ENCODE measurements around the gene MED17. TPM values are rescaled to one million over a fixed set of nuclear protein-coding genes. Genes with fewer than 3 reads are reported as not detected.

Gene MED17, protein sequence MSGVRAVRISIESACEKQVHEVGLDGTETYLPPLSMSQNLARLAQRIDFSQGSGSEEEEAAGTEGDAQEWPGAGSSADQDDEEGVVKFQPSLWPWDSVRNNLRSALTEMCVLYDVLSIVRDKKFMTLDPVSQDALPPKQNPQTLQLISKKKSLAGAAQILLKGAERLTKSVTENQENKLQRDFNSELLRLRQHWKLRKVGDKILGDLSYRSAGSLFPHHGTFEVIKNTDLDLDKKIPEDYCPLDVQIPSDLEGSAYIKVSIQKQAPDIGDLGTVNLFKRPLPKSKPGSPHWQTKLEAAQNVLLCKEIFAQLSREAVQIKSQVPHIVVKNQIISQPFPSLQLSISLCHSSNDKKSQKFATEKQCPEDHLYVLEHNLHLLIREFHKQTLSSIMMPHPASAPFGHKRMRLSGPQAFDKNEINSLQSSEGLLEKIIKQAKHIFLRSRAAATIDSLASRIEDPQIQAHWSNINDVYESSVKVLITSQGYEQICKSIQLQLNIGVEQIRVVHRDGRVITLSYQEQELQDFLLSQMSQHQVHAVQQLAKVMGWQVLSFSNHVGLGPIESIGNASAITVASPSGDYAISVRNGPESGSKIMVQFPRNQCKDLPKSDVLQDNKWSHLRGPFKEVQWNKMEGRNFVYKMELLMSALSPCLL
- 10 to 100 TPM; 27.8 to 56.8 TPM for total RNA-seq
- polyA plus RNA-seq: 10 to 100 TPM in 1 of 2 donors, 1 to 10 TPM in 1; 9.2 to 13.0 TPM
- long read RNA-seq, donor 1, full-length matches to known transcripts: 12 of 12 reads
- long read RNA-seq, donor 1, partial matches to known transcripts: 0 of 12 reads
- long read RNA-seq, donor 1, other reads (novel, unspliced or antisense): 0 of 12 reads
- long read RNA-seq, donor 2, full-length matches to known transcripts: 4 of 4 reads
- long read RNA-seq, donor 2, partial matches to known transcripts: 0 of 4 reads
- long read RNA-seq, donor 2, other reads (novel, unspliced or antisense): 0 of 4 reads
- long read RNA-seq, donor 3, full-length matches to known transcripts: 6 of 6 reads
- long read RNA-seq, donor 3, partial matches to known transcripts: 0 of 6 reads
- long read RNA-seq, donor 3, other reads (novel, unspliced or antisense): 0 of 6 reads
- long read RNA-seq, donor 4, partial matches to known transcripts: 0 of 1 reads
- long read RNA-seq, donor 4, other reads (novel, unspliced or antisense): 0 of 1 reads
- long read RNA-seq, donor 5, full-length matches to known transcripts: 15 of 15 reads
- long read RNA-seq, donor 5, partial matches to known transcripts: 0 of 15 reads
- long read RNA-seq, donor 5, other reads (novel, unspliced or antisense): 0 of 15 reads

DNA sequence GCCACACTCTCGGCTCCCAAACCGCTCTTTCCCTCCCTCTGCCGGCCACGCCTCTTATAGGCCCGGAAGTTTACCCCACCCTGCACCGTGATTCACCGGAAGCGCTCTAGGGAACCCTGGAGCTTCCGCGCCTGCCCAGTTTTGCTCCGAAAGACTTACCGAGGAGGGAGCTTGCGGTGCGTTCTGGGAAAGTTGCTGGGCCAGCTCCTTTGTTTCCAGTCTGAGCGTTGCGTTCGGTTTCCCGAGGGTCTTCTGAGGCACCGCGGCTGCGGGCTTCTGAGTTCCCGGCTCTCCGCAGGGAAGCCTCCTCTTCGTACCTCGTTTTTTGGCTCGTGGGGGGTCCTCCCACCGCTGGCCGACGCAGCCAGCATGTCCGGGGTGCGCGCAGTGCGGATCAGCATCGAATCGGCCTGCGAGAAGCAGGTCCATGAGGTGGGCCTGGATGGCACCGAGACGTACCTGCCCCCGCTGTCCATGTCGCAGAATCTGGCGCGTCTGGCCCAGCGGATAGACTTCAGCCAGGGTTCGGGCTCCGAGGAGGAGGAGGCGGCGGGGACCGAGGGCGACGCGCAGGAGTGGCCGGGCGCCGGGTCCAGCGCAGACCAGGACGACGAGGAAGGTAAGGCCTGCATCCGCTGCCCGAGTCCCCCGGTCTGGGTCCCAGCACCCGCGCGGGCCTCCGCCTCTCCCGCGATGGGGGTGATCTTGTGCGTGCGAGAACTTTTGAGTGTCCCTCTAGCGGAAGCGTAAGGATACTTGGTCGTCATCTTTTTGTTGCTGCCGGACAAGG is at the start of gene MED17:
TSS of gene MED17 (plus strand) at position 138 of the 790 bp plus-strand sequence. CDS start at position 370, 232 bp downstream.
- Histone ChIP-seq H3K4me3 (peak within 1 kb of the TSS; percentile 96), H3K4me1 (ENCODE audit: control insufficient read depth in 5 of 5, insufficient read depth in 5 of 5, low read length in 5 of 5) (peaks cover 8 to 25% (median 16%) of the 10 kb centered on the region in 5 donors), H3K9me3 (ENCODE audit: control insufficient read depth in 4 of 4, insufficient read depth in 3 of 4, low read length in 3 of 4) (no peaks in the 10 kb centered on the region), H3K9ac (ENCODE audit: insufficient read depth in 1 of 2, low read length in 2 of 2) (peak within 1 kb of the TSS; percentile 96 to 98), H3K36me3 (ENCODE audit: control insufficient read depth in 4 of 4, insufficient read depth in 4 of 4, low read length in 4 of 4) (peaks cover 0 to 12% (median 5%) of the 10 kb centered on the region in 4 donors), H3K27me3 (ENCODE audit: control insufficient read depth in 3 of 3, insufficient read depth in 3 of 3, low read length in 2 of 3) (no peaks in the 10 kb centered on the region), H3K27ac (ENCODE audit: low read depth in 1 of 2, low read length in 1 of 2) (peak within 1 kb of the TSS; percentile 94 to 96)
- WGBS, 2 donors: 0% methylated on average over 72 of the region's 72 CpGs
- ATAC-seq (ENCODE audit: insufficient read depth, low FRiP score) (peak; percentile 100), DNase-seq (peak; percentile 94 to 98 (median 97))
- TF ChIP-seq, protein P1, sequence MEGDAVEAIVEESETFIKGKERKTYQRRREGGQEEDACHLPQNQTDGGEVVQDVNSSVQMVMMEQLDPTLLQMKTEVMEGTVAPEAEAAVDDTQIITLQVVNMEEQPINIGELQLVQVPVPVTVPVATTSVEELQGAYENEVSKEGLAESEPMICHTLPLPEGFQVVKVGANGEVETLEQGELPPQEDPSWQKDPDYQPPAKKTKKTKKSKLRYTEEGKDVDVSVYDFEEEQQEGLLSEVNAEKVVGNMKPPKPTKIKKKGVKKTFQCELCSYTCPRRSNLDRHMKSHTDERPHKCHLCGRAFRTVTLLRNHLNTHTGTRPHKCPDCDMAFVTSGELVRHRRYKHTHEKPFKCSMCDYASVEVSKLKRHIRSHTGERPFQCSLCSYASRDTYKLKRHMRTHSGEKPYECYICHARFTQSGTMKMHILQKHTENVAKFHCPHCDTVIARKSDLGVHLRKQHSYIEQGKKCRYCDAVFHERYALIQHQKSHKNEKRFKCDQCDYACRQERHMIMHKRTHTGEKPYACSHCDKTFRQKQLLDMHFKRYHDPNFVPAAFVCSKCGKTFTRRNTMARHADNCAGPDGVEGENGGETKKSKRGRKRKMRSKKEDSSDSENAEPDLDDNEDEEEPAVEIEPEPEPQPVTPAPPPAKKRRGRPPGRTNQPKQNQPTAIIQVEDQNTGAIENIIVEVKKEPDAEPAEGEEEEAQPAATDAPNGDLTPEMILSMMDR (IDR thresholded peaks at IDR 0.05; ENCODE audit: control extremely low read depth, extremely low read depth): peak; percentile 13

GRCh38 chr11:93734427-93735222 is 49.5 kb upstream of the MED17 start:
- peaks cover 21 to 85% (median 54%) of the 10 kb centered on the region in 4 donors for H3K36me3 ChIP-seq (ENCODE audit: control insufficient read depth in 4 of 4, insufficient read depth in 4 of 4, low read length in 4 of 4)
- H3K27me3 ChIP-seq (ENCODE audit: control insufficient read depth in 3 of 3, insufficient read depth in 3 of 3, low read length in 2 of 3): no peaks in the 10 kb centered on the region
- H3K4me1 ChIP-seq (ENCODE audit: control insufficient read depth in 5 of 5, insufficient read depth in 5 of 5, low read length in 5 of 5): peaks cover 0 to 12% (median 10%) of the 10 kb centered on the region in 5 donors
- H3K4me3 ChIP-seq: no peak overlapping the region
- no peak overlapping the region for H3K9ac ChIP-seq (ENCODE audit: insufficient read depth in 1 of 2, low read length in 2 of 2)
- ATAC-seq (ENCODE audit: insufficient read depth, low FRiP score): no peak
- TF ChIP-seq, protein P1 (IDR thresholded peaks at IDR 0.05; ENCODE audit: control extremely low read depth, extremely low read depth): no peak
- 82 to 83% methylated on average over 1 of the region's 1 CpG for WGBS, 2 donors
- no peak overlapping the region for H3K27ac ChIP-seq (ENCODE audit: low read depth in 1 of 2, low read length in 1 of 2)
- DNase-seq: no peak
- no peaks in the 10 kb centered on the region for H3K9me3 ChIP-seq (ENCODE audit: control insufficient read depth in 4 of 4, insufficient read depth in 3 of 4, low read length in 3 of 4)

Data from lung (tissue), 16 donors.